Measurements from ENCODE around the gene AZI2. TPM values are rescaled to one million over a fixed set of nuclear protein-coding genes. Genes with fewer than 3 reads are reported as not detected.
A peak's percentile ranks its signal among the peaks of the same experiment; 100 is the strongest.

AZI2 gene
- total RNA-seq, 1 donor from 2014 or later: 15.3 TPM

DNA sequence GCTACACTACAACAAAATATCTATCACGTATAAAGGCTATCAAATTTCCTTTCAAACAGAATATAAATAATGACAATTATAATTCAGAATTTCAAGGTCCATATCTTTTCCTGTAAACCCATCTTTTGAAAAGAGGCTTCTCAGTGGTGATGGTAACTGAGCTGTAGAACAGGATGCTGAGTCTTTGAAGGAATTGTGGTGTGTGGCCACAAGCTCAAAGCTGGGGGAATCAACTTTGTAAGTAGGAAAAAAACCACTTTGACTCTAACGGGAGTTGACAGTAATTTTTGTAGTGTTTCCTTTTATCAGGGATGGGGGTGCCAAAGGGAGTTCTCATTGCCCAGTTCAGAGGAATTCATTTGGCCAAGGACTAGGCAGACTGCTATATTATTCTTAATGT, 13.4 kb downstream of the AZI2 start:
- H3K36me3 ChIP-seq: peaks cover 19 to 38% of the 10 kb centered on the region in 2 donors
- no peaks in the 10 kb centered on the region for H3K4me1 ChIP-seq
- H3K4me3 ChIP-seq: no peak overlapping the region
- H3K9me3 ChIP-seq: no peaks in the 10 kb centered on the region
- intact Hi-C loops (cut with DNase I): no loop called here
- H3K27me3 ChIP-seq: no peaks in the 10 kb centered on the region
- DNase-seq (ENCODE audit: low spot score in 2 of 2): no peak
- TF ChIP-seq, protein P1, sequence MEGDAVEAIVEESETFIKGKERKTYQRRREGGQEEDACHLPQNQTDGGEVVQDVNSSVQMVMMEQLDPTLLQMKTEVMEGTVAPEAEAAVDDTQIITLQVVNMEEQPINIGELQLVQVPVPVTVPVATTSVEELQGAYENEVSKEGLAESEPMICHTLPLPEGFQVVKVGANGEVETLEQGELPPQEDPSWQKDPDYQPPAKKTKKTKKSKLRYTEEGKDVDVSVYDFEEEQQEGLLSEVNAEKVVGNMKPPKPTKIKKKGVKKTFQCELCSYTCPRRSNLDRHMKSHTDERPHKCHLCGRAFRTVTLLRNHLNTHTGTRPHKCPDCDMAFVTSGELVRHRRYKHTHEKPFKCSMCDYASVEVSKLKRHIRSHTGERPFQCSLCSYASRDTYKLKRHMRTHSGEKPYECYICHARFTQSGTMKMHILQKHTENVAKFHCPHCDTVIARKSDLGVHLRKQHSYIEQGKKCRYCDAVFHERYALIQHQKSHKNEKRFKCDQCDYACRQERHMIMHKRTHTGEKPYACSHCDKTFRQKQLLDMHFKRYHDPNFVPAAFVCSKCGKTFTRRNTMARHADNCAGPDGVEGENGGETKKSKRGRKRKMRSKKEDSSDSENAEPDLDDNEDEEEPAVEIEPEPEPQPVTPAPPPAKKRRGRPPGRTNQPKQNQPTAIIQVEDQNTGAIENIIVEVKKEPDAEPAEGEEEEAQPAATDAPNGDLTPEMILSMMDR (IDR thresholded peaks at IDR 0.05): no peak
- H3K27ac ChIP-seq: no peak overlapping the region

DNA sequence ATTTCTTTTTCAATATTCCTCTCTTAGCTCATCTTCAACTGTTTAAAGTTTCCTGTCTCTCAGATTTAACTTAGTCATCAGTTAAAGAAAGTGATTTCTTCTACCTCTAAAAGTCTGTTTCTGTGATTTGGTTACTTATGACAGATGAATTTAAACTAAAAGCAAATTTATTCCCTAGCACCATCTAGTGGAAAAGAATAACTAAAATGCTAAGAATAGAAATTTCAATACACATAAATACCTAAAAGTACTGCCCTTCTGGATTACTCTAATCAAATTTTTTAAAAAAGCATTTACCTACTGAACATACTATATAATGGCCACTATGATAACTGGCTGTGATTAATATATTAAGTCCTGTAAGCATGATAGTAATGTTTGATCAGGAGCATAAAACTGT, 14.1 kb downstream of the AZI2 start:
- no peak overlapping the region for H3K27ac ChIP-seq
- H3K4me3 ChIP-seq: no peak overlapping the region
- H3K9me3 ChIP-seq: no peaks in the 10 kb centered on the region
- peaks cover 20 to 36% of the 10 kb centered on the region in 2 donors for H3K36me3 ChIP-seq
- intact Hi-C loops (cut with DNase I): no loop called here
- H3K27me3 ChIP-seq: no peaks in the 10 kb centered on the region
- DNase-seq (ENCODE audit: low spot score in 2 of 2): no peak
- TF ChIP-seq, protein P1 (IDR thresholded peaks at IDR 0.05): peak in 1 of 3 experiments; percentile 24
- H3K4me1 ChIP-seq: no peaks in the 10 kb centered on the region

DNA sequence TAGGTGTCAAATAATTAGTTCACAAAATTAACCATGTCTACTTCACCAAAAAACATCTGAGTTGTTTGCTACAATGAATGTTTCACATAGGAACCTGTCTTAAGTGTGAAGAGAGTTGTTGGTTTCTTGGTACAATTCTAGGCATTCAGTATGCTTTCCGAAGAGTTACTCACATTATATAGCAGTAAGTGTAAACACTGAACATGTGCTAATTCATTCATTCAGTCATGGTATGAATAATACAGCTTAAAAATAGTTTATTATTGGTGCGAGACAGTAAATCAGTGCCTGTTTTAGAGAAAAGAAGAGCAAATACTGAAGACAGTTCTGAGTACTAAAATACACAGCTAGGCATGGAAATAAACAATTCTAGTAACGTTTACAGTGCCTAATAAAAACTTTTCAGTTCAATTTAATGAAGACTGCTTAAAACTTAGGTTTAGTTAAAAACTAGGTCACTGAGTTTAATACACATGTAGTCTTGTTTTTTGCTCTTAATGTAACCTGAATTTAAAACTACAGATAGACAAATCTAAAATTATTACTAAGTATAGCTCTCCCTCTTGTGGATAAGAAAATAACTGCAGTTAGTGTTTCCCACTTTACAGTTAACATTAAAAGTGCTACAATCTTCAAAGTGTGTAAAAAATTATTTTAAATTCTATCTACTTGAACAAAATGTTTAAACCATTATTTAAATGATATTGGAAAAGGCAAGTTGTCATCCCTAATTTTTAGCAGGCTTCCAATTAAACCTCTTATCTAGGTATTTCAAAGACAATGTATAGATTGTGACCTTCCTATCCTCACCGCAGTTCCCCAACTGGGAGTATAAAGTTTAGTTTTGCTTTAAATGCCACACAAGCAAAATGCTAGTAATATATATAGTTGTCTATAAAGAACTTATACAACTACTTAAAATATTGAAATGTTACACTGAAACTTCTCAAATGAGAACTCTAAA, 20.2 kb downstream of the AZI2 start:
- Histone ChIP-seq H3K27me3 (no peaks in the 10 kb centered on the region), H3K36me3 (peaks cover 12 to 32% of the 10 kb centered on the region in 2 donors), H3K4me3 (no peak overlapping the region), H3K9me3 (no peaks in the 10 kb centered on the region), H3K4me1 (no peaks in the 10 kb centered on the region), H3K27ac (no peak overlapping the region)
- DNase-seq (ENCODE audit: low spot score in 2 of 2): no peak
- TF ChIP-seq, protein P1 (IDR thresholded peaks at IDR 0.05): peak; percentile 53 to 66 (median 60)
- intact Hi-C loops (cut with DNase I): loop anchor here (5.0 kb wide), 1 partner anchor 616 kb away; no protein-coding TSS in a partner anchor

DNA sequence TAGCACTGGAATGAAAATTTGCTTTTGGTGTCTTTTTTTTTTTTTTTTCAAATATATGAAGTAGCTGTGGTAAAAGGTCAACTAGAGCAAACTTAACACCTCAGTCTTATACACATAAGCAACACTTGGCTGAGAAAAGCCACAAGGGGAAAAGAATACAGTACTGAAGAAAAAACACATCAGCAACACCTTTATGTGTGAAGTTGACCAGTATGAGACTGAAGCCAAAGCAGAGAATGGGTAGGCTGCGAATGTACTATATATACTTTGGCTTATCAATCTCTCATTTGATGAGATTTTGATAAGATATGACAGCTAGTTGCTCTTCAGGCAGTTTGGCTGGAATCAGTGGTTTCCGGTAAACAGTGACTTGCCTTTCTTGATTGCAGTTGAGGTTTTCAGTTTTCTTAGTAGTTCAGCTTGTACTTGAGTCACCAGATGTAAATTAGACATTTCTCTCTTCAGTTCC, 22.1 kb downstream of the AZI2 start:
- no peaks in the 10 kb centered on the region for H3K4me1 ChIP-seq
- intact Hi-C loops (cut with DNase I): loop anchor here (5.0 kb wide), 1 partner anchor 614 kb away; no protein-coding TSS in a partner anchor
- H3K4me3 ChIP-seq: no peak overlapping the region
- DNase-seq (ENCODE audit: low spot score in 2 of 2): no peak
- peaks cover 12 to 25% of the 10 kb centered on the region in 2 donors for H3K36me3 ChIP-seq
- TF ChIP-seq, protein P1 (IDR thresholded peaks at IDR 0.05): no peak
- no peaks in the 10 kb centered on the region for H3K27me3 ChIP-seq
- H3K9me3 ChIP-seq: no peaks in the 10 kb centered on the region
- H3K27ac ChIP-seq: no peak overlapping the region

DNA sequence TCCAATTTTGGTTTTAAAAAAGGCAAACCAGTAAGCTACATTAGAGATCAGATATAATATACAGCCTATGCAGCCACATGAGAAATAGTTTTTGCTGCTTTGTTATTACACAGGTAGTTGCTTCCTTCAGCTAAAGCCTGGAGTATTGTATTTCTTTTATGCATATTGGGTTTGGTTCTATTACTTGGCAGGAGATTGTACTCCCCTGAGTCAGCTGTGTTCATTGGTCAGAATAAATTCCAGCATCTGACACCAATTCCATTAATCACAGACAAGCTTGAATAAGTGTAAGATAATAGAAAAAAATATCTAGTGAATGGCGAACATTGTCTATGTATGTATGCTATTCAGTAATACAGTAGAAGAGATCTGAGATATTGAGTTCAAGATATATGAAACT, 26.2 kb downstream of the AZI2 start:
- no peaks in the 10 kb centered on the region for H3K9me3 ChIP-seq
- H3K36me3 ChIP-seq: peaks cover 8 to 35% of the 10 kb centered on the region in 2 donors
- no peaks in the 10 kb centered on the region for H3K27me3 ChIP-seq
- H3K27ac ChIP-seq: no peak overlapping the region
- intact Hi-C loops (cut with DNase I): no loop called here
- TF ChIP-seq, protein P1 (IDR thresholded peaks at IDR 0.05): no peak
- no peak overlapping the region for H3K4me3 ChIP-seq
- no peak for DNase-seq (ENCODE audit: low spot score in 2 of 2)
- H3K4me1 ChIP-seq: no peaks in the 10 kb centered on the region

All from ascending aorta (tissue), 2 donors.